Tibial nerve (tissue), 3 donors: ENCODE data around the gene FUT8.

ENCODE experiments used
- POLR2A ChIP-seq, 2 donors: fragments of 450-650 bp; IDR thresholded peaks; one replicate each; pipeline ENCODE4 v1.6.1; 2017; ENCODE audit warnings: antibody characterized with exemption in 2 of 2, mild to moderate bottlenecking in 2 of 2, moderate library complexity in 2 of 2
- TF ChIP-seq, protein P1 (sequence below), 5 experiments: fragments of 200-600 bp in 3 of 5; fragments of 450-650 bp in 2 of 5; sonication (generic) in 3 of 5; IDR thresholded peaks; one replicate each; pipeline ENCODE4 v1.5.1; 2016 to 2019; ENCODE audit warnings: antibody characterized with exemption in 5 of 5, mild to moderate bottlenecking in 3 of 5, moderate library complexity in 2 of 5

DNA sequence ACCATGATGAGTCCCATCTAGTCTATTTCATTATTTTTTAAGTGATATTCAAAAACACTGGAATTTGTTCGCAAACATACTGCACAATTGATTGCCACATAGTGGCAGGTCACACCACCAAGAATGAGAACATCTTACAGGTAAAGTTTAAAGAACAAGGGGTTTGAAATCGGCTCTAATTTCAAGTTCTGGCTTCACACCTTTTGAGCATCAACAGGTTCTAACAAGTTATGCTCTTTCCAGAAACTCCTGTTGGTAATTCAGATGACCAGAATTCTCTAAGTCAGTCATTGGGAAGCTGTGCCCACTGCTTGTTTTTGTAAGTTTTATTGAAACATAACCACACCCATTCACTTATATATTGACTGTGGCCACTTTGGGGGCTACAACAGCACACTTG lies 336.3 kb downstream of the FUT8 start:
- TF ChIP-seq, protein P1, sequence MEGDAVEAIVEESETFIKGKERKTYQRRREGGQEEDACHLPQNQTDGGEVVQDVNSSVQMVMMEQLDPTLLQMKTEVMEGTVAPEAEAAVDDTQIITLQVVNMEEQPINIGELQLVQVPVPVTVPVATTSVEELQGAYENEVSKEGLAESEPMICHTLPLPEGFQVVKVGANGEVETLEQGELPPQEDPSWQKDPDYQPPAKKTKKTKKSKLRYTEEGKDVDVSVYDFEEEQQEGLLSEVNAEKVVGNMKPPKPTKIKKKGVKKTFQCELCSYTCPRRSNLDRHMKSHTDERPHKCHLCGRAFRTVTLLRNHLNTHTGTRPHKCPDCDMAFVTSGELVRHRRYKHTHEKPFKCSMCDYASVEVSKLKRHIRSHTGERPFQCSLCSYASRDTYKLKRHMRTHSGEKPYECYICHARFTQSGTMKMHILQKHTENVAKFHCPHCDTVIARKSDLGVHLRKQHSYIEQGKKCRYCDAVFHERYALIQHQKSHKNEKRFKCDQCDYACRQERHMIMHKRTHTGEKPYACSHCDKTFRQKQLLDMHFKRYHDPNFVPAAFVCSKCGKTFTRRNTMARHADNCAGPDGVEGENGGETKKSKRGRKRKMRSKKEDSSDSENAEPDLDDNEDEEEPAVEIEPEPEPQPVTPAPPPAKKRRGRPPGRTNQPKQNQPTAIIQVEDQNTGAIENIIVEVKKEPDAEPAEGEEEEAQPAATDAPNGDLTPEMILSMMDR (IDR thresholded peaks at IDR 0.05) = no peak
- no peak for TF ChIP-seq POLR2A (IDR thresholded peaks at IDR 0.05)
